Stimulated activated CD8-positive, alpha-beta memory T cell treated with anti-CD3 and anti-CD28 coated beads, Interleukin-7, amount 100 ng/mL, for 24 hours (primary cell): ENCODE results near the gene SORCS2.

Experiments used
- DNase-seq: peaks from one replicate; pipeline ENCODE4 v3.0.0-alpha.2; 2020; ENCODE audit warnings: low read depth

The SORCS2 gene

GRCh38 chr4:7429069-7429416, 236.7 kb downstream of the SORCS2 start:
- no peak for DNase-seq

- DNase-seq: no peak
Measured at GRCh38 chr4:7429601-7430078, 237.3 kb downstream of the SORCS2 start.

DNA sequence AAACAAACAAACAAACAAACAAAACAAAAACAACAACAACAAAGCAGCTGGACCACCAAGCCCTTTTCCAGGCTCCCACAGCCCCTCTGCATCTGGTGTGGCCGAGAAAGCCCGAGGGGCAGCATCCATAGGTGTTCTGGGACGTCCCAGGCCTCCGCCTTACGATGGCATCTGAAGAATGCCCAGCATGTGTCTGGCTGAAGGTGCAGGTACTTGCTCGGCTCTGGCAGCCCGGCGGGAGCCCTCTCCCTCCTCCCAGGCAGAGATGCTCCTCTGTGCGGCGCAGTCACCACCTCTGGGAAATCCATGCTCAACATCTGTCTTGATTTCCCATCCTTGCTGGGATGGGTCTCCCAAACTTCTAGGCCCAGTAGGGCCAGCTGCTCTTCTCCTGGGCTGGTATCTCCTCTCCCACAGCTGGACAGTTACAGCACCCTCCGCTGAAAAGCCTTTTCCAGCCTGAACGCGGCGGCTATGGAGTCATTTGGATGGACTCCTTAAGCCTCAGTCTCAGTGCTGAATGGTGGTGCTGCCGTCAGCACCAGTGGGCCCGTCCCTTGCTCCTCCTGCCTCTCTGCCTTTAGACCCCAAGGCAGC, 238.1 kb downstream of the SORCS2 start:
- no peak for DNase-seq

- no peak for DNase-seq
Measured at GRCh38 chr4:7430965-7431695, 238.8 kb downstream of the SORCS2 start.

- DNase-seq: no peak
Measured at GRCh38 chr4:7431696-7432530, 239.6 kb downstream of the SORCS2 start.

- no peak for DNase-seq
Measured at GRCh38 chr4:7432531-7433375, 240.4 kb downstream of the SORCS2 start.

GRCh38 chr4:7433376-7434140, 241.2 kb downstream of the SORCS2 start:
- DNase-seq: no peak

DNA sequence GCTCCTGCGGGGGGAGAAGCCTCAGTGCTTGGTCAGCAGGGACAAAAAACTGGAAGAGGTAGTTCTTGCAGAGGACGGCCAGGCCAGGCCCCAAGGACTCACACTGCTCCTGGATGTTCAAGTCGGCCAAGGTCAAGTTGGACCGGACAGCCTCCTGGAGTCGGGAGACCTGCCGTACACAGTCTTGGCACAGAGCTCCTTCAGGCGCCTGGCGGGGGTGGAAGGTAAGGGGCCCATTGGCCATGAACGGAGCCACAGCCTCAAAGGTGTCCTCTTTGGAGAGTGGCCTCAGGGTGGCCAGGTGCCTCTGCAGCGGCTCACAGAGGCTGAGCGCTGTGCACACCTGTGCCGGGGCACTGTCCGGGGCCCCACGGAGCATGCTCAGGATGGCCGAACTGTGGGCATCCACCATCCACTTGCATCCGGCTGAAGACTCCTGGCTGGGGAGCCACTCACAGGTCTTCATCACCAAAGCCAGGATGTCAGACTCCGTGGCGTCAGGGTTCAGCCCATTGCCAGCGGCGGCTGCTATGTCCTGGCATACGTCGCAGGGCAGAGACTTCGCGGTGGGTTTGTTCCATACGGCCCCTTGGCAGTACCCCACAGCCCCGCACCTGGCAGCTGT, 241.9 kb downstream of the SORCS2 start:
- no peak for DNase-seq

DNA sequence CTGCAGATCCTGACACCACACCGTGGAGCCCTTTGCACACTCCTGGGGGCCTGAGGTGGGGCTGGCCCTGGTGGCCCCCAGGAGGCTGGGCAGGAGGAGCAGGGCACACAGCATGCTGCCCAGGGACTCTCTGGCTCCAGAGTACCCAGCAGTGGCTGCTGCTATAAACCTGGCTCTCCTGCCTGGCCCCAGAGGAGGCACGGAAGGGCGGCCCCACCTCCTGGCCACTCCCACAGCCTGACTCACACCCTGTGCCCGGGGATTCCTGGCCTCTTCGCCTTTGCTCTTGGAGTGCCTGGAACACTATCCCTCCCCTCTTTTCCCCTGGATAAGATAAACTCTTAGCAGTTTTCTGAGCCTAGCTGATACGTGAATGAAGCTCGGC, 242.4 kb downstream of the SORCS2 start, which contains the start of gene PSAPL1:
TSS of gene PSAPL1 (minus strand) at position 165 of the 385 bp plus-strand sequence. CDS start at position 114, 51 bp downstream.
- no peak for DNase-seq

- no peak for DNase-seq
Measured at GRCh38 chr4:7435471-7436061, 243.2 kb downstream of the SORCS2 start.

GRCh38 chr4:7436256-7436655, 243.9 kb downstream of the SORCS2 start:
- DNase-seq: no peak

DNA sequence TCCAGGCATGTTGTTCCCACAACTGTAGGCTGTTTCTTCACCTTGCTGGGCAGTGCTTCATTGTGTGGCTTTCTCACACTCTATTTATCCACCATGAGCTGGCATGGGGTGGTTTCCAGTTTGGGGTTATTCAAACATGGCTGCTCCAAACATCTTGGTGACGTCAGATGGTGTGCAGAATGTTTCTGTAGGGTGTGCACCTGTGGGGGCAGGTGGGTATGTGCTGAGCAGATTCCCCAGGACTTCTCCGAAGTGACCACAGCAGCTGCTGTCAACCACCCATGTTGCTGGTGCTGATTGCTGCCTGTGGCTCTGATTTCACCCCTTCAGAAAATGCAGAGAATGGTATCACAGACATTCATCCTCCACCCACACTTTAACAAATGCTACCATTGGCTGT, 247.4 kb downstream of the SORCS2 start:
- DNase-seq: no peak

DNA sequence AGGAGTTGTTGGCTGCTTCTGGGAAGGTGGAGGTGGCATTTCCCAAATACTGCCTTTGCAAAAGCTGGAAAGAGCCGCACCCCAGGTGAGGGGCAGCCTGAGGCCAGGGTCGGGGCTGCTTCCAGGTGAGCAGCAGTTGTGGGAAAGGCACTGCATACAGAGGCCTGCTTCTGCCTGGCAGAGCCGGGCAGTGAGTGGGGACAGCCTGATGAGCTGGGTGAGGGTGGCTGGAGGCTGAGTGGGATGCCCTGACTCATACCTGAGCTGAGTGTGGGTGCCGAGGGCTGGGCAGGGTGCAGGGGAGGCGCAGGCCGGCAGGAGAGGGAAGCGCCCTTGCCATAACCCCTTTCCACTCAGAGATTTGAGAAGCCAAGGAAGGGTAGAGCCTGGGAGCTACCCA, 248.9 kb downstream of the SORCS2 start:
- DNase-seq: no peak

DNA sequence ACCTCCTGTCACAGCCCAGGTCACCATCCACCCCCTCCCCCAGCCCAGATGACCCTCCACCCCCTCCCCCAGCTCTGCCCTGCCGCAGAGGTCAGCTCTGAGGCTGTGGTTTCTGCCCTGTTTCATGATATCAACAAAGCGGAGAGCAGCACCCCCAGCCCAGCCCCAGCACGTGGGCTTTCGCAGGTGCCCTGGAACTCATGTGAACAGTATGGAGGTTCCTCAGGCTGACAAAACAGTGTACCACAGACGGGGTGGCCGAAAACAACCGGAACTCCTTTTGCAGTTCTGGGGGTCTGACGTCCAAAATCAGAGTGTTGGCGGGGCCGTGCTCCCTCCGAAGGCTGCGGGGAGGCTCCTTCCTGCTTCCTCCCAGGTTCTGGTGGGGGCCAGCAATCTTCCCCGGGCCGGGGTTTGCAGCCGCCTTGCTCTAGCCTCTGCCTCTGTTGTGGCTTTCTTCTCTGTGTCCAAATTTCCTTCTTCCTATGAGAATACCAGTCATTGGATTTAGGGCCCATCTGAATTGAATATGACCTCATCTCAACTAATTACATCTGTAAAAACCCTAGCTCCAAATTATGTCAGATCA, 250.3 kb downstream of the SORCS2 start:
- no peak for DNase-seq

DNA sequence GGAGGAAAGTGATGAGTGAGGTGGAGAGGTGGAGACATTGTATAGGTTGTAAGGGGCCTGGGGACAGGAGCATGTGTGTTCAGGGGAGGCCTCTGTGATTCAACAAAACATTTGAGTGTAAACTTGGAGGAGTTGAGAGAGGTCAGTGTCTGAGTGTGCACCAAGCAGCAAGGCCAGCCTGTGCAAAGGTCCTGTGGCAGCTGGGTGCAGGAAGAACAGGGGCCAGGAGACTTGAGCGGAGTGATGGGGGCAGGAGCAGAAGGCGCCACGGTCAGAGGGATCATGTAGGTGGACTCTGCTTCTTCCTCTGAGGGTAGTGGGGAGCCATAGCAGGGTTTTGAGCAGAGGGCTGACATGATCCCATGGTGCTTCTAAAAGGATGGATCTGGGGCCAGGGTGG, 252.0 kb downstream of the SORCS2 start:
- no peak for DNase-seq

DNA sequence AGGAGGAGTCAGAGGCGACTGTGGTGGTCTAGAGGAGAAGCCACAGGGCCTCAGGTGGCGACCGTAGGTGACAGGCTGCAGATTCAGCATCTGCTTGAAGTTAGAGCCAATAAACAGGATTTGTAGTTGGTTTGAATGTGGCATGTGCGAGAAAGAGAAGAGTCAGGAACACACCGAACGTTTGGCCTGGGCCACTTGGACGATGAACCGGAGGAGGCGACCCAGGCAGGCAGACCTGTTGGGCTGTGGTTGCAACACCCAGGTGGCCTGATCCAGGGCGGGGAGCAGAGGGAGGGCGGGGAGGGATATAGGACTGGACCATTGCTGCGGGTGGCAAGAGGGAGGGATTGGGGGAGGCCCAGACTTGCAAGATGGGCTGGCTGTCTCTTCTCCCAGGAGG, 252.4 kb downstream of the SORCS2 start:
- DNase-seq: no peak

DNA sequence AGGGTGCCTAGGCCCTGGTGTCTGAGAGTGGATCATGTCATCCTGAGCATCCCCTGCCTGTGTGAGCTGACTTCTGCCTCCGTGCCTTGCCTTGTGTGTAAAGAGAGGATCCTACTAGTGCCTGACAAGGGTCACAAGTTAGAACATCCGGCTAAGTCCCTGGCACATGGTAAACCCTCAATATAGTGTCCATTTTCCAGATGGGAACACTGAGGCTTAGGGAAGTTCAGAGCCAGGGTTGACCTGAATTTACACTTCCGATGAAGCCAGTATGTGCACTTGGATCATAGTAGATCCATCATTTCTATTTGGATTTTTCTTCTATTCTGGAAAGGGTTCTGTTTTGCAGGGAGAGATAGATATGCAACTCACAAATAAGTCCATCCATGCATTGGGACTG, 254.9 kb downstream of the SORCS2 start:
- no peak for DNase-seq

GRCh38 chr4:7448036-7448435, 255.7 kb downstream of the SORCS2 start:
- DNase-seq: no peak

DNA sequence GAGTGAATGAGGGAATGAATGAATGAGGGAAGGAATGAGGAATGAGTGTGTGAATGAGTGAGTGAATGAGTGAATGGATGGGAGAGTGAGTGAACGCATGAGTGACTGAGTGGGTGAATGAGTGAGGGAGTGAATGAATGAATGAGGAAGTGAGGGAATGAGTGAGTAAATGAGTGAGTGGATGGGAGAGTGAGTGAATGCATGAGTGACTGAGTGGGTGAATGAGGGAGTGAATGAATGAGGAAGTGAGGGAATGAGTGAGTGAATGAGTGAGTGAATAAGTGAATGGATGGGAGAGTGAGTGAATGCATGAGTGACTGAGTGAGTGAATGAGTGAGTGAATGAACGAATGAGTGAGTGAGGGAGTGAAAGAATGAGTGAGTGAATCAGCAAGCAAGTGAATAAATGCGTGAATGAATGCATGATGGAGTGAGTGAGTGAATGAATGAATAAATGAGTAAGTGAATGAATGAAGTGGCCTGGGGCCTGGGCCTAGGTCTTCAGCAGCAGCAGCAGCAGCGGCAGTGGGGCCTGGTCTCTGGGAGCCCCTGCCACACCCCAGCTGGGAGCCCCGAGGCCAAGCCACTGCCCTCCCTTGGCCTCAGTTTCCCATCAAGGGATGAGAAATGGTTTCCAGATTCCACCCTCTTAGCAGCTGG, 258.6 kb downstream of the SORCS2 start:
- DNase-seq: no peak

GRCh38 chr4:7451434-7451789, 259.1 kb downstream of the SORCS2 start:
- DNase-seq: no peak
